Duodenal mucosa (tissue), 2 donors: ENCODE data around the gene GALNTL6.

Experiments
- H3K27ac ChIP-seq: one replicate; pipeline ENCODE4 v1.7.0; 2013; ENCODE audit warnings: low read depth, low read length
- H3K27me3 ChIP-seq, 2 donors: one replicate each; pipeline ENCODE4 v1.7.0; 2013; ENCODE audit warnings: low read length in 2 of 2, control low read depth in 1 of 2; ENCODE audit not compliant: insufficient read depth in 2 of 2, control insufficient read depth in 1 of 2
- H3K36me3 ChIP-seq, 2 donors: one replicate each; pipeline ENCODE4 v1.7.0; 2013; ENCODE audit warnings: low read length in 2 of 2, control low read depth in 1 of 2; ENCODE audit not compliant: insufficient read depth in 2 of 2, control insufficient read depth in 1 of 2
- H3K4me1 ChIP-seq, 2 donors: one replicate each; pipeline ENCODE4 v1.7.0; 2013; ENCODE audit warnings: low read length in 2 of 2, control low read depth in 1 of 2; ENCODE audit not compliant: insufficient read depth in 2 of 2, control insufficient read depth in 1 of 2
- H3K4me3 ChIP-seq, 2 donors: one replicate each; pipeline ENCODE4 v1.7.0; 2013; ENCODE audit warnings: low read length in 2 of 2, low read depth in 1 of 2
- H3K9ac ChIP-seq, 2 donors: one replicate each; pipeline ENCODE4 v1.7.0; 2013; ENCODE audit warnings: low read length in 2 of 2, low read depth in 1 of 2
- H3K9me3 ChIP-seq, 2 donors: one replicate each; pipeline ENCODE4 v1.7.0; 2013; ENCODE audit warnings: low read length in 2 of 2, control low read depth in 1 of 2; ENCODE audit not compliant: control insufficient read depth in 1 of 2

Gene GALNTL6

GRCh38 chr4:172042714-172043114, 229.5 kb downstream of the GALNTL6 start:
- Histone ChIP-seq H3K36me3 (no peaks in the 10 kb centered on the region), H3K27ac (no peak overlapping the region), H3K4me1 (no peaks in the 10 kb centered on the region), H3K9me3 (no peaks in the 10 kb centered on the region), H3K27me3 (no peaks in the 10 kb centered on the region), H3K9ac (no peak overlapping the region), H3K4me3 (no peak overlapping the region)

- Histone ChIP-seq H3K36me3 (no peaks in the 10 kb centered on the region), H3K4me3 (no peak overlapping the region), H3K9me3 (no peaks in the 10 kb centered on the region), H3K27me3 (no peaks in the 10 kb centered on the region), H3K9ac (no peak overlapping the region), H3K4me1 (no peaks in the 10 kb centered on the region), H3K27ac (no peak overlapping the region)
Observed at GRCh38 chr4:172045981-172046380, 232.8 kb downstream of the GALNTL6 start.

GRCh38 chr4:172048666-172049065, 235.5 kb downstream of the GALNTL6 start:
- H3K27ac ChIP-seq = no peak overlapping the region
- no peaks in the 10 kb centered on the region for H3K9me3 ChIP-seq
- no peaks in the 10 kb centered on the region for H3K36me3 ChIP-seq
- H3K4me1 ChIP-seq = no peaks in the 10 kb centered on the region
- no peak overlapping the region for H3K4me3 ChIP-seq
- no peaks in the 10 kb centered on the region for H3K27me3 ChIP-seq
- H3K9ac ChIP-seq = no peak overlapping the region

- H3K36me3 ChIP-seq = no peaks in the 10 kb centered on the region
- no peak overlapping the region for H3K4me3 ChIP-seq
- H3K9me3 ChIP-seq = no peaks in the 10 kb centered on the region
- no peak overlapping the region for H3K27ac ChIP-seq
- H3K27me3 ChIP-seq = no peaks in the 10 kb centered on the region
- H3K9ac ChIP-seq = no peak overlapping the region
- H3K4me1 ChIP-seq = no peaks in the 10 kb centered on the region
Observed at GRCh38 chr4:172050911-172051310, 237.7 kb downstream of the GALNTL6 start.

- no peak overlapping the region for H3K9ac ChIP-seq
- H3K27ac ChIP-seq = no peak overlapping the region
- no peak overlapping the region for H3K4me3 ChIP-seq
Observed at GRCh38 chr4:172055046-172055445, 241.8 kb downstream of the GALNTL6 start.

GRCh38 chr4:172055498-172055897, 242.3 kb downstream of the GALNTL6 start:
- no peak overlapping the region for H3K27ac ChIP-seq
- no peaks in the 10 kb centered on the region for H3K27me3 ChIP-seq
- no peaks in the 10 kb centered on the region for H3K9me3 ChIP-seq
- no peak overlapping the region for H3K9ac ChIP-seq
- no peaks in the 10 kb centered on the region for H3K36me3 ChIP-seq
- no peaks in the 10 kb centered on the region for H3K4me1 ChIP-seq
- no peak overlapping the region for H3K4me3 ChIP-seq

More at GRCh38 chr4:172055046-172055445, 241.8 kb downstream of the GALNTL6 start:
- Histone ChIP-seq H3K9me3 (no peaks in the 10 kb centered on the region), H3K4me1 (no peaks in the 10 kb centered on the region), H3K36me3 (no peaks in the 10 kb centered on the region), H3K27me3 (no peaks in the 10 kb centered on the region)

GRCh38 chr4:172061204-172061603, 248.0 kb downstream of the GALNTL6 start:
- H3K9ac ChIP-seq = no peak overlapping the region
- no peaks in the 10 kb centered on the region for H3K9me3 ChIP-seq
- no peaks in the 10 kb centered on the region for H3K27me3 ChIP-seq
- H3K27ac ChIP-seq = no peak overlapping the region
- H3K36me3 ChIP-seq = no peaks in the 10 kb centered on the region
- no peak overlapping the region for H3K4me3 ChIP-seq
- no peaks in the 10 kb centered on the region for H3K4me1 ChIP-seq

GRCh38 chr4:172068506-172068905, 255.3 kb downstream of the GALNTL6 start:
- H3K36me3 ChIP-seq = no peaks in the 10 kb centered on the region

GRCh38 chr4:172073590-172073989, 260.4 kb downstream of the GALNTL6 start:
- Histone ChIP-seq H3K27me3 (no peaks in the 10 kb centered on the region), H3K9ac (no peak overlapping the region), H3K4me3 (no peak overlapping the region), H3K36me3 (no peaks in the 10 kb centered on the region), H3K9me3 (no peaks in the 10 kb centered on the region), H3K27ac (no peak overlapping the region), H3K4me1 (no peaks in the 10 kb centered on the region)

More at GRCh38 chr4:172068506-172068905, 255.3 kb downstream of the GALNTL6 start:
- Histone ChIP-seq H3K4me1 (no peaks in the 10 kb centered on the region), H3K4me3 (no peak overlapping the region), H3K27me3 (no peaks in the 10 kb centered on the region), H3K9ac (no peak overlapping the region), H3K9me3 (no peaks in the 10 kb centered on the region), H3K27ac (no peak overlapping the region)

- H3K4me1 ChIP-seq = no peaks in the 10 kb centered on the region
Observed at GRCh38 chr4:172083272-172083671, 270.1 kb downstream of the GALNTL6 start.

GRCh38 chr4:172088556-172088955, 275.4 kb downstream of the GALNTL6 start:
- Histone ChIP-seq H3K4me1 (no peaks in the 10 kb centered on the region), H3K27me3 (no peaks in the 10 kb centered on the region), H3K9me3 (no peaks in the 10 kb centered on the region), H3K9ac (no peak overlapping the region), H3K36me3 (no peaks in the 10 kb centered on the region), H3K27ac (no peak overlapping the region), H3K4me3 (no peak overlapping the region)

More at GRCh38 chr4:172083272-172083671, 270.1 kb downstream of the GALNTL6 start:
- H3K27me3 ChIP-seq = no peaks in the 10 kb centered on the region
- no peaks in the 10 kb centered on the region for H3K9me3 ChIP-seq
- H3K9ac ChIP-seq = no peak overlapping the region
- H3K27ac ChIP-seq = no peak overlapping the region
- no peaks in the 10 kb centered on the region for H3K36me3 ChIP-seq
- no peak overlapping the region for H3K4me3 ChIP-seq
